ENCODE measurements around the gene AFAP1. TPM values are rescaled to one million over a fixed set of nuclear protein-coding genes. Genes with fewer than 3 reads are reported as not detected.

AFAP1 gene
- total and polyA plus RNA-seq, 2 of the 4 experiments (the other 2 are of a cell fraction): 48.2 to 80.9 TPM

DNA sequence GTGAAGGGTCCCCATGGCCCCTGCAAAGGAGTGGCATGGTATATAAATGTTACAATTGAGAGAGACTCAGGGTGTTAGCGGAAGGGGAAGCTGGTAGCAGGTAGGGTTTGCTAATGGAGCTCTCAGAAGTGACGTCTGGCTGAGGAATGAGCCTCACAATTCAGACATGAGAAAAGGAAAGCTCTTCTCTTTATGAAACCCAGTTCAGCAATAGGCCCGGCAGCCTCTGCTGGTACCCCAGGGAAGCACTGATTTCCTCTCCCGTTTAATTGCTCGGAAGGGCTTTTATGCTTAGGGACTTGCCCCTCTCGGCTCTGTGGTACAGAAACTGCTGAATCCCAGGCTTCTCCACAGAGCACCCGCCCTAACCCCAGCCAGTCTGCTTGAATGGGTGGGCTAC lies 19.4 kb upstream of the AFAP1 start:
- Histone ChIP-seq H4K8ac (ENCODE audit: low read depth in 2 of 2, low read length in 2 of 2) (peak overlapping the region in 1 of 2 experiments; percentile 29; a peak in 1 of 4 replicates), H2BK5ac (ENCODE audit: low read depth, low read length, poor library complexity, severe bottlenecking) (peak overlapping the region; percentile 48), H3K9me3 (ENCODE audit: control insufficient read depth, insufficient read depth, low read length) (no peaks in the 10 kb centered on the region), H3K4me2 (ENCODE audit: low read depth, low read length) (no peak overlapping the region), H3K14ac (replicated peaks; ENCODE audit: low read depth, low read length) (no peak overlapping the region; the same call in 1 of the 2 replicates), H3K4me1 (ENCODE audit: control insufficient read depth, insufficient read depth, low read length) (peaks cover 20% of the 10 kb centered on the region), H3K4ac (ENCODE audit: low read depth, low read length) (peak overlapping the region; percentile 41), H3K23ac (ENCODE audit: low read depth, low read length) (no peak overlapping the region), H3K79me1 (ENCODE audit: low read depth in 1 of 2, low read length in 2 of 2) (peaks cover 0 to 12% of the 10 kb centered on the region in 2 experiments; a peak in 2 of 4 replicates), H3K56ac (ENCODE audit: extremely low read depth, insufficient read depth, low read length) (no peak overlapping the region), H3K27ac (ENCODE audit: insufficient read depth, low read length) (no peak overlapping the region), H2AK9ac (replicated peaks; ENCODE audit: low read depth, low read length, poor library complexity) (peak overlapping the region; percentile 5), H3K18ac (ENCODE audit: low read depth, low read length) (0 out of 2 replicates have a peak overlapping the region, but pooled peaks have one; percentile 25), H2BK15ac (ENCODE audit: low read depth, low read length) (0 out of 3 replicates have a peak overlapping the region, but pooled peaks have one; percentile 25), H2BK20ac (ENCODE audit: low read depth, low read length) (peak overlapping the region; percentile 86), H2AFZ (replicated peaks; ENCODE audit: low read length, poor library complexity) (no peak overlapping the region), H4K5ac (ENCODE audit: low read depth, low read length) (peak overlapping the region; percentile 60), H4K20me1 (ENCODE audit: insufficient read depth, low read length) (no peaks in the 10 kb centered on the region; the same call in 1 of the 2 replicates), H3K9me1 (ENCODE audit: insufficient read depth, low read length) (peaks cover 22% of the 10 kb centered on the region), H3K27me3 (ENCODE audit: control insufficient read depth, insufficient read depth, low read length) (peaks cover 2% of the 10 kb centered on the region; the same call in 1 of the 2 replicates), H2AK5ac (ENCODE audit: low read depth, low read length) (peak overlapping the region; percentile 81; the same call in 1 of the 2 replicates), H4K91ac (ENCODE audit: insufficient read depth, low read depth, low read length) (peak overlapping the region; percentile 66), H3K36me3 (ENCODE audit: control insufficient read depth, insufficient read depth, low read length) (no peaks in the 10 kb centered on the region), H2BK120ac (ENCODE audit: low read depth, low read length) (peak overlapping the region; percentile 79), H3K9ac (ENCODE audit: low read depth, low read length) (no peak overlapping the region), H3K4me3 (ENCODE audit: insufficient read depth, low read depth, low read length) (no peak overlapping the region)
- BruUV-seq (replicated peaks): no TSS peak
- CTCF ChIA-PET: no interaction called here
- dilution Hi-C loops (cut with HindIII; ENCODE audit: low sequenced_read_pairs, unreplicated experiment): no loop called here
- intact Hi-C loops (cut with micrococcal nuclease): no loop called here
- DNase-seq (no peak), ATAC-seq (ENCODE audit: low read depth) (no peak)
- POLR2A ChIA-PET (ENCODE audit: unreplicated experiment): no interaction called here
- 100% methylated on average over 4 of the region's 7 CpGs; no CpG with 5 or more reads in 1 of the 2 experiments for WGBS, 2 experiments (ENCODE audit: extremely low coverage in 2 of 2, insufficient read length in 1 of 2)
- in situ Hi-C loops (cut with MboI; ENCODE audit: low sequenced_read_pairs): no loop called here
- TF ChIP-seq, protein P1, sequence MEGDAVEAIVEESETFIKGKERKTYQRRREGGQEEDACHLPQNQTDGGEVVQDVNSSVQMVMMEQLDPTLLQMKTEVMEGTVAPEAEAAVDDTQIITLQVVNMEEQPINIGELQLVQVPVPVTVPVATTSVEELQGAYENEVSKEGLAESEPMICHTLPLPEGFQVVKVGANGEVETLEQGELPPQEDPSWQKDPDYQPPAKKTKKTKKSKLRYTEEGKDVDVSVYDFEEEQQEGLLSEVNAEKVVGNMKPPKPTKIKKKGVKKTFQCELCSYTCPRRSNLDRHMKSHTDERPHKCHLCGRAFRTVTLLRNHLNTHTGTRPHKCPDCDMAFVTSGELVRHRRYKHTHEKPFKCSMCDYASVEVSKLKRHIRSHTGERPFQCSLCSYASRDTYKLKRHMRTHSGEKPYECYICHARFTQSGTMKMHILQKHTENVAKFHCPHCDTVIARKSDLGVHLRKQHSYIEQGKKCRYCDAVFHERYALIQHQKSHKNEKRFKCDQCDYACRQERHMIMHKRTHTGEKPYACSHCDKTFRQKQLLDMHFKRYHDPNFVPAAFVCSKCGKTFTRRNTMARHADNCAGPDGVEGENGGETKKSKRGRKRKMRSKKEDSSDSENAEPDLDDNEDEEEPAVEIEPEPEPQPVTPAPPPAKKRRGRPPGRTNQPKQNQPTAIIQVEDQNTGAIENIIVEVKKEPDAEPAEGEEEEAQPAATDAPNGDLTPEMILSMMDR (conservative IDR thresholded peaks at IDR 0.05; ENCODE audit: low read depth, low read length): 0 out of 2 replicates have a peak, but pooled peaks have one; percentile 16
- TF ChIP-seq RAD21 (IDR thresholded peaks at IDR 0.05; ENCODE audit: low read length) (no peak), MAZ (IDR thresholded peaks at IDR 0.05; ENCODE audit: borderline replicate concordance, low read depth, low read length) (no peak), NFE2L2 (IDR thresholded peaks at IDR 0.05; ENCODE audit: low read depth, low read length) (no peak), RFX5 (IDR thresholded peaks at IDR 0.05; ENCODE audit: low read depth, low read length) (no peak), MAFK (IDR thresholded peaks at IDR 0.05; ENCODE audit: low read depth, low read length) (no peak)

All from IMR-90 (cell line).